Daoy (cell line): ENCODE results near the gene CTU1. TPM values are rescaled to one million over a fixed set of nuclear protein-coding genes. Genes with fewer than 3 reads are reported as not detected.
A peak's percentile ranks its signal among the peaks of the same experiment; 100 is the strongest.
"Not testable (repeated sequence)": the region's sequence is repeated elsewhere in the genome, so short reads cannot be mapped to it uniquely, and the experiment has no call there.

Experiments used
- DNase-seq: peaks from one replicate; pipeline ENCODE4 v3.0.0-alpha.2; 2015; ENCODE audit warnings: low read depth
- total RNA-seq: library from RNA; depleted of rRNA; stranded (reverse); fragments of >200 nt; shearing (Covaris generic); gene quantifications from 2 replicates; pipeline ENCODE4 v1.2.3, GENCODE V29; 2014; rRNA removed

The CTU1 gene
- total RNA-seq = 19.5 and 32.4 TPM in 2 replicates

GRCh38 chr19:51108066-51108804, at the start of gene CTU1:
CTU1 (minus strand) TSS chr19:51108409; CDS start chr19:51104569, 3,840 bp downstream.
- peak; percentile 99 for DNase-seq

- DNase-seq = no peak
These were observed 49.1 kb upstream of the CTU1 start for GRCh38 chr19:51157265-51157664.

- DNase-seq = no peak
These were observed 48.5 kb upstream of the CTU1 start for GRCh38 chr19:51156710-51157109.

GRCh38 chr19:51150627-51151026, 42.4 kb upstream of the CTU1 start:
- no peak for DNase-seq

GRCh38 chr19:51148580-51148979, 40.4 kb upstream of the CTU1 start:
- DNase-seq = no peak

GRCh38 chr19:51147663-51148062, 39.5 kb upstream of the CTU1 start:
- no peak for DNase-seq

- DNase-seq = no peak
These were observed 38.5 kb upstream of the CTU1 start for GRCh38 chr19:51146751-51147150.

- DNase-seq = no peak
These were observed 37.8 kb upstream of the CTU1 start for GRCh38 chr19:51145916-51146493.

- DNase-seq = no peak
These were observed 36.4 kb upstream of the CTU1 start for GRCh38 chr19:51144482-51145045.

- DNase-seq = no peak
These were observed 35.3 kb upstream of the CTU1 start for GRCh38 chr19:51143486-51143885.

- DNase-seq = not testable (repeated sequence)
These were observed 34.7 kb upstream of the CTU1 start for GRCh38 chr19:51142809-51143475.

- DNase-seq = no peak
These were observed 33.9 kb upstream of the CTU1 start, which contains the start of gene SIGLEC7 for GRCh38 chr19:51142119-51142518. SIGLEC7 (plus strand) TSS chr19:51142301; CDS start chr19:51142370, 69 bp downstream.

- no peak for DNase-seq
These were observed 33.0 kb upstream of the CTU1 start for GRCh38 chr19:51141181-51141580.

- DNase-seq = no peak
These were observed 32.2 kb upstream of the CTU1 start for GRCh38 chr19:51140441-51140840.

GRCh38 chr19:51139299-51140014, 31.2 kb upstream of the CTU1 start:
- DNase-seq = no peak

- no peak for DNase-seq
These were observed 30.4 kb upstream of the CTU1 start for GRCh38 chr19:51138549-51138979.

- no peak for DNase-seq
These were observed 29.7 kb upstream of the CTU1 start for GRCh38 chr19:51137792-51138425.

- peak; percentile 64 for DNase-seq
These were observed 28.8 kb upstream of the CTU1 start for GRCh38 chr19:51136851-51137551.

- DNase-seq = no peak
These were observed 28.0 kb upstream of the CTU1 start for GRCh38 chr19:51135986-51136762.

- no peak for DNase-seq
These were observed 26.8 kb upstream of the CTU1 start for GRCh38 chr19:51135004-51135403.
